LoVo (cell line): ENCODE measurements around the gene AXDND1.

Source experiments
- DNase-seq: peaks from one replicate; pipeline ENCODE4 v3.0.0-alpha.2; 2016; ENCODE audit warnings: low spot score

The AXDND1 gene

GRCh38 chr1:179575497-179576314, 209.9 kb downstream of the AXDND1 start, which contains the start of gene NPHS2:
TSS of gene NPHS2 (minus strand) at chr1:179575948. CDS start at chr1:179575864, 84 bp downstream.
- DNase-seq = no peak

DNA sequence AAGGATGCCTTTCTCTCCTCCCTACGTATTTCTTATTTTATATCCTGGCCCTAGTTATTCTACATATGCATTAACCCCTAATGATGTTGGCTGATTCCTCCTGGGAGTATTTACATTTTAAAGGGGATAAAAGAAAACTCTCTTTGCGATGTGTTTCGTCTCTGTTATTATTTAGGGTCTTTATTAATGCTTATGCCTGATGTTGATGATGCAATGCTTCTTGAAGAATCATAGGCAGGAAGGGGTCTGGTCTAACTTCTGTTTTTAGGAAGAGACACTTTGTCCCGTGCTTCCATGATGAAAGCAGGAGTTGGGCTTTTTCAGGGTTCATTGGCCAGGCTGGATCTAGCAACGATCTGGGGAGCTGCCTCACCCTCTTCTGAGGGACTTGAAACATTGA, 210.7 kb downstream of the AXDND1 start:
- no peak for DNase-seq

DNA sequence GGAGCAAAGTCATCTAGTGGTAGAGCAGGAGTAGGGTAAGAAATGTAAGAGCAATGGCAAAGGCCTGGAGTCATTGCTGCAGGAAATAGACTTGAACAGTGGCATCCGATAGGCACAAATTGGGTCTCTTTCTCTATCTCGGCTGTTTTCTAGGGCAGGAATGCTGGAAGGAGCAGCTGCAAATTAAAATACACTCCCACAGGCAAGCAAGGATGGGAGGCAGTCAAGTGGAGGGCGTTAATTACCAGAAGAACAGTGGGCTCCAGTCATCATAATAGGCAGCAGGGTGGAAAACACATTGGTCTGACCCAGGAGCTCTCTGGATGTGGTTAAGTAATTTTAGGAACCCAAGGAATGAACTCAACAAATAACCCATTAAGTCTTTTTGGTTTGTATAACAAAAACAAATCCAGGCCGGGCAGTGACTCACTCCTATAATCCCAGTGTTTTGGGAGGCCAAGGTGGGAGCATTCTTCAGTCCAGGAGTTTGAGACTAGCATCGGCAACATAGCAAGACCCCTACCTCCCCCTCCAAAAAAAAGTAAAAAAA, 218.1 kb downstream of the AXDND1 start:
- DNase-seq = no peak

DNA sequence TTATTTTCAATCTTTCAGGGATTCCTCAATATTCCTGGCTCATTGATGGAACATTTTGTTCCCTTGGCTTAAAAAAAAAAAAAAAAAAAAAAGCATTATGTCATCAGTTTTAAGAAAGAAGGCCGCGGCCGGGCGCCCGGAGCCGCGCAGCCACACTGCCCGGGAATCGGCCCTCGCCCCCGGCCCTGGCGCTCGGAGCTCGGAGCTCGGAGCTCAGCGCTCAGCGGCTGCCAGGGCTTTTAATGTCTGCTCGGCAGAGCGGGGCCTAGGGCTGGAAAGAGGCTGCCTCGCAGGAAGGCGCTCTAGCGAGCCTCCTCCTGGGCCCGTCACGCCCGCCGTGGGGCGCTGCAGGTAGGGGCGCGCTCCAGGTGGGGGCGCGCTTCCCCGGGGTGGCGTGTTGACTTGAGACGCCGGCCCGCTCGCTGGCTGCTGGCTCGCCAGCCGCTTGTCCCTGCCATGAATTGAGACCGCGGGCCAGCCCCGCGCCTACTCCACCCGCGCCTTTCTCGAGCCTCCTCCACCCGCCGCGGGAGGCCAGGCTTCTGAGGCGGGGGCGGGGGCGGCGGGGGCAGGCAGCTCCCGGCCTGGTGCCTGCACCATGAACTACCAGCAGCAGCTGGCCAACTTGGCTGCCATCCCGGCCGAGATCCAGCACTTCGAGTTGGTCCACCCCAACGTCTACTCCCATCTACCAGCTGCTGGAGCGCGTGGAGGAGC, 220.5 kb downstream of the AXDND1 start:
- no peak for DNase-seq

DNA sequence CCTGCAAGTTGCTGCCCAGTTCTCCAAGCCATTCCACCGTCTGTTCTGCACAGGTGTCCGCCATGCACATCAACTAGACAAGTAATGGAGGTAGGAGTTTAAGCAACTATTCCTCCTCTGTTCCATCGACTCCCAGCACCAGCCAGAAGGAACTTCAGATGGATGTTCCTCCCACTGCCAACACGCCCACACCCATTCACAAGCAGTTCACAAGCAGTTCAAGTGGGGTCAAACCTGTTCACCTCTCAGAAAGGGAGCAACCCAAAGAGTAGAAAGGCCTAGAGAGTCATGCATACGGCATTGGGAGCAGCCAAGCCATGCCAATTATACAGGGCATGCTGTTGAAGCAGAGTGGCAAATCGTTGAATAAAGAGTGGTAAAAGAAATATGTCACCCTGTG, 221.6 kb downstream of the AXDND1 start:
- DNase-seq = no peak

- DNase-seq = no peak
Observed at GRCh38 chr1:179588425-179589024, 222.8 kb downstream of the AXDND1 start.

GRCh38 chr1:179589509-179589908, 223.7 kb downstream of the AXDND1 start:
- DNase-seq = no peak

- no peak for DNase-seq
Observed at GRCh38 chr1:179590671-179591070, 224.9 kb downstream of the AXDND1 start.

GRCh38 chr1:179591253-179591591, 225.5 kb downstream of the AXDND1 start:
- DNase-seq = no peak

GRCh38 chr1:179591592-179592580, 226.1 kb downstream of the AXDND1 start, which contains the start of gene TDRD5:
TSS of gene TDRD5 (plus strand) at chr1:179591832. CDS start at chr1:179592616, 784 bp downstream.
- DNase-seq = no peak

- DNase-seq = no peak
Observed at GRCh38 chr1:179598631-179599030, 232.9 kb downstream of the AXDND1 start.

GRCh38 chr1:179599623-179600249, 234.0 kb downstream of the AXDND1 start:
- DNase-seq = peak; percentile 19

DNA sequence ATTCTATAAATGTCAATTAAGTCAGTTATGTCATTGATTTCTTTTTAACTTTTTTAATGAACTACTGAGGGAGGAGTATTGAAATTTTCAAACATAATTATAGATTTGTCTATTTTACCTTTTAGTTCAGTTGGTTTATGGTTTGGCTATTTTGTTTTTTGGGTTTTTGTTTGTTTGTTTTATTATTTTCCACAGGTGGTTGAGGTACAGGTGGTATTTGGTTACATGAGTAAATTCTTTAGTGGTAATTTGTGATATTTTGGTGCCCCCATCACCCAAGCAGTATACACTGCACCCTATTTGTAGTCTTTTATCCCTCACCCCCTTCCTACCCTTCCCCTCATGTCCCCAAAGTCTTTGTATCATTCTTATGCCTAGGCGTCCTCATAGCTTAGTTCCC, 235.3 kb downstream of the AXDND1 start:
- DNase-seq = no peak
